Mucosa of rectum (tissue), 2 donors: Measurements from ENCODE around the gene PURB.
"Not testable (repeated sequence)": the region's sequence is repeated elsewhere in the genome, so short reads cannot be mapped to it uniquely, and the experiment has no call there.

Source experiments
- H3K27ac ChIP-seq, 2 donors: one replicate each; pipeline ENCODE4 v1.7.0; 2013; ENCODE audit warnings: inconsistent platforms in 2 of 2, low read depth in 2 of 2, low read length in 2 of 2
- H3K27me3 ChIP-seq, 2 donors: one replicate each; pipeline ENCODE4 v1.7.0; 2013; ENCODE audit warnings: low read length in 2 of 2; ENCODE audit not compliant: control insufficient read depth in 2 of 2, insufficient read depth in 2 of 2
- H3K36me3 ChIP-seq, 2 donors: one replicate each; pipeline ENCODE4 v1.7.0; 2013; ENCODE audit warnings: low read length in 2 of 2; ENCODE audit not compliant: control insufficient read depth in 2 of 2, insufficient read depth in 2 of 2
- H3K4me1 ChIP-seq, 2 donors: one replicate each; pipeline ENCODE4 v1.7.0; 2013; ENCODE audit warnings: low read length in 2 of 2, mild to moderate bottlenecking in 1 of 2; ENCODE audit not compliant: control insufficient read depth in 2 of 2, insufficient read depth in 2 of 2
- H3K4me3 ChIP-seq, 2 donors: one replicate each; pipeline ENCODE4 v1.7.0; 2013; ENCODE audit warnings: low read length in 2 of 2
- H3K9ac ChIP-seq, 2 donors: one replicate each; pipeline ENCODE4 v1.7.0; 2013; ENCODE audit warnings: low read length in 2 of 2, low read depth in 1 of 2, mild to moderate bottlenecking in 1 of 2
- H3K9me3 ChIP-seq, 2 donors: one replicate each; pipeline ENCODE4 v1.7.0; 2013; ENCODE audit warnings: low read length in 2 of 2; ENCODE audit not compliant: control insufficient read depth in 2 of 2
- donor health status: healthy.
- donor health status: Normal muscosa, but diverticular disease.

The PURB gene

DNA sequence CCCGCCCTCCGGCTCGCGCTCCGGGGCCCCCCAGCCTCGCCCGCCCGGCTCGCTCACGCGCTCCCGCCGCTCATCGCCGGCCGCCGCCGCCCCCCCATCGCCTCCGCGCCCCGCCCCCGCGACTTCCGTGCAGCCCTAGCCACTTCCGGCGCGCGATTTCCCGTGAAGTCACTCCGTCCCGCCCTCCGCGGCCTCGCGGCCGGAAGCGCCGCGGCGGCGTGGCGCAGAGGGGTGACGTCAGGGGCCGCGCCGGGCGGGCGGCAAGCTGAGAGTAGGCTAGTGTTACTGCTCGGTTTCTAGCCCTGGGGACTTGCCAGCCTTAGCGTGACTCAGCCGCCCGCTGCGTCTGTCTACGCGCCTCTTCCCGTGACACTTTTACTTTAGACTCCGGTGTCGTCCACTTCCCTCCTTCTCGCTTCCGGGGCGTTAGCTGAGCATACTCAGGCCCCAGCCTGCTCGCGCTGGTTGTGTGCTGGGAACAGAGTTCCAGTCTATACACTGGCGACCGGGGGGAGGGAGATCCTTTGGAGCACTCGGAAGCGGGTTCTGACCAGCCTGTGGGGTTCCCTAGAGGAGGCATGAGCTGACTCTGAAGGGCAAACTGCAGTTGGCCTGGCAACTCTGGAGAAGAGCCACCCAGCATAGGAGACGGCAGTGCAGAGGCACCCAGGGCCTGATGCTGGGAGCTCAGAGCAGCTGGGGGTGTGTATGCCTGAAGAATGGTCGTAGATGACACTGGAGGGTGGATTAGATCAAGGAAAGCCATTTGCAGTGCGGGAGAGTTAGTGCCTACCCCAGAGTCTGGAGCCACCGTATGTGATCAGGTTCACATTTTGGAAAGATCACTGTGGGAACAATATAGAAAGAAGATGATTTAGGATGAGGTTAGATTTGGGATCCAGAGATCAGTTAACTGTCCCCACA, at the start of gene PURB:
PURB (minus strand) TSS at position 137 of the 924 bp plus-strand sequence. CDS start 182 bp downstream, outside the sequence.
- Histone ChIP-seq H3K4me1 (peaks cover 27 to 29% of the 10 kb centered on the region in 2 donors), H3K9me3 (no peaks in the 10 kb centered on the region), H3K9ac (peak within 1 kb of the TSS; percentile 94 to 100)

DNA sequence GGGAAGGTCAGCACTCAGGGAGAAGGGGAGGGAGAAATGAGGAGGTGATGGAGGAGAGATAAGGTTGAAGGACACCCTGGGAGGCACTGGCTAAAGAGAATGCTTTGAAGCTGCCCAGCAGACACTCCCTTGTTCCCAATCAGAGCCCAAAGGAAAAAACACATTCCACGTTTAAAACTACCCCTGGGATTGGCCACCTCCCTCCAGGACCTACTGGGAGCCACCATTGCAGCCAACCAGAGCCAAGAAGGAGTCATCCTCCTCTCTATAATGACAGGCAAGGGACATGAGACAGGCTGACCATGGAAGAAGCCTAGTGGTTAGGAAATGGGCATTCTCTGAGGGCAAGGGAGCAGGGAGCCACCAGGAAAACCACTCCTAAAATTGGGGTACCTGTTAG, 49.7 kb upstream of the PURB start:
- no peaks in the 10 kb centered on the region for H3K9me3 ChIP-seq
- H3K36me3 ChIP-seq, result no peaks in the 10 kb centered on the region
- no peak overlapping the region for H3K9ac ChIP-seq
- no peaks in the 10 kb centered on the region for H3K27me3 ChIP-seq
- H3K4me1 ChIP-seq, result no peaks in the 10 kb centered on the region
- no peak overlapping the region for H3K4me3 ChIP-seq
- H3K27ac ChIP-seq, result no peak overlapping the region

More for the DNA sequence above, at the start of gene PURB:
- Histone ChIP-seq H3K4me3 (peak within 1 kb of the TSS; percentile 79 to 97), H3K27ac (peak within 1 kb of the TSS; percentile 94 to 100), H3K36me3 (peaks cover 0 to 6% of the 10 kb centered on the region in 2 donors), H3K27me3 (no peaks in the 10 kb centered on the region)

DNA sequence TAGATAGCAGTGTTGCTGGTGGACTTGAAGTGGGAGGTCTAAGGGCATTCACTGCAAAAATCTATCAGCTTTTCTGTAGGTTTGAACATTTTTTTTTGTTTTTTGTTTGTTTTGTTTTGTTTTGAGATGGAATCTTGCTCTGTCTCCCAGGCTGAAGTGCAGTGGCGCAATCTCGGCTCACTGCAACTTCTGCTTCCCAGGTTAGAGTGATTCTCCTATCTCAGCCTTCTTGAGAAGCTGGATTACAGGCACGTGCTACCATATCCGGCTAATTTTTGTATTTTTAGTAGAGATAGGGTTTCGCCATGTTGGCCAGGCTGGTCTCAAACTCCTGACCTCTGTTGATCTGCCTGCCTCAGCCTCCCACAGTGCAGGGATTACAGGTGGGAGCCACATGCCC, 49.2 kb upstream of the PURB start:
- H3K27me3 ChIP-seq, H3K27ac ChIP-seq, H3K4me3 ChIP-seq, H3K9me3 ChIP-seq, H3K4me1 ChIP-seq, H3K36me3 ChIP-seq, H3K9ac ChIP-seq: not testable (repeated sequence)

DNA sequence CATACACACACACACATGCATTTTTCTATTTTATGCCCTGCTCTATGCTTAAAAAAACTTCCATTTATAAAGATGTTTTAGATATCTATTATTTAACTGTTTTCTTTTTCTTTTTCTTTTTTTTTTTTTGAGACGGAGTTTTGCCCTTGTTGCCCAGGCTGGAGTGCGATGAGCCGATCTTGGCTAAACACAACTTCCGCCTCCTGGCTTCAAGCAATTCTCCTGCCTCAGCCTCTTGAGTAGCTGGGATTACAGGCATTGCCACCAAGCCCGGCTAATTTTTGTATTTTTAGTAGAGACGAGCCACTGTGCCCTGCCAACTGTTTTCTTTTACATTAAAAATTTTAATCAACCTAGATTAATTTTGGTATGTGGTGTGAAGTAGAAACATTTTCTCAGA, 45.6 kb upstream of the PURB start:
- no peak overlapping the region for H3K9ac ChIP-seq
- H3K4me3 ChIP-seq, result no peak overlapping the region
- no peaks in the 10 kb centered on the region for H3K27me3 ChIP-seq
- H3K4me1 ChIP-seq, result no peaks in the 10 kb centered on the region
- no peaks in the 10 kb centered on the region for H3K36me3 ChIP-seq
- H3K9me3 ChIP-seq, result no peaks in the 10 kb centered on the region
- H3K27ac ChIP-seq, result no peak overlapping the region

DNA sequence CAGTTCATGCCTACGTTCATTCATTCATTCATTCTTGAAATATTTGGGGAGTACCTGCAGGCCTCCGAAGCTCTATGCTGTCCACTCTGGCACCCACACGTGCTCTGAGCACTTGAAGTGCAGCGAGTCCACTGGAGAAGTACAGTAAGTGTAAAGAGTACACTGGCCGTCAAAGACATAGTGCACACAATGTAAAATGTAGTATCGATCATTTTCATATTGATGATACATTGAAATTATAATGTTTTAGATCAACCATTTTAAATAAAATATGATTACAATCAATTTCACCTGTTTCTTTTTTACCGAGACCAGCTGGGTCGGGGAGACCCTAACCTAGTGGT, 37.0 kb upstream of the PURB start:
- Histone ChIP-seq H3K36me3 (no peaks in the 10 kb centered on the region), H3K9me3 (no peaks in the 10 kb centered on the region), H3K9ac (no peak overlapping the region), H3K27ac (no peak overlapping the region), H3K27me3 (no peaks in the 10 kb centered on the region), H3K4me3 (no peak overlapping the region), H3K4me1 (no peaks in the 10 kb centered on the region)

DNA sequence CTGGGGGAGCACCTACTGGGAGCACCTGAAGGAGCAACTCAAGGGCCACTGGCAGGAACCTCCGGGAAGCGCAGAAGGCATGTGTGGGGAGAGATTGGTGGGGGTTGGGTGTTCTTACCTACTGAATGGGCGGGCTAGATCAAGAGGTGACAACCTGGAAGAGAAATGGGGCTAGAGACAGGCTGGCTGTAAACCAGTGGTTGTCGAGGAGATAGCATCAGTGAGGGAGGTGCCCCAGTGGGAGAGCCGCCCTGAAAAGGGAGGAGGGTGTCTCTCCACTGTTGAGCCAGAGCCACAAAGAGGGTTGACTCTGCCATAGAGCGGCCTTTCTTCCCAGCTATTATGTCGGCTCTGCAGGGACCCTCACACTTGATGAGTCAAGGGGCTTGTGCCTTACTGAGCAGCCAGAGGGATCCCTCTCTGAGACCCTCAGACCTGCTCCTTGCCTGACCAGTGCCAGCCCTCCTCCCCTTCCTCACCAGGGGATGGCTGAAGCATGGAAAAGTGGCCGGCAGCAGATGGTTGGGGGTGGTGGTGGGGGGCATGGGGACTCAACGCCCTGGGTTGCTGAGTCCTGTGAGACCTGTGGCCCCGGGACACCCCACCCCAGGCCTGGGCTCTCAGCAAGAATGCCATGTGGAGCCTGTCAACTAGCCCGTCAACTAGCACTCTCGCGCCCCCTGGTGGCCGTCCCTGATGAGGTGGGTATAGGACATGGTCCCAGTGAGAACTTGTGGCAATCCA, 36.4 kb upstream of the PURB start:
- H3K36me3 ChIP-seq, result no peaks in the 10 kb centered on the region
- H3K9ac ChIP-seq, result no peak overlapping the region
- no peaks in the 10 kb centered on the region for H3K27me3 ChIP-seq
- H3K4me3 ChIP-seq, result no peak overlapping the region
- H3K27ac ChIP-seq, result no peak overlapping the region
- no peaks in the 10 kb centered on the region for H3K9me3 ChIP-seq
- no peaks in the 10 kb centered on the region for H3K4me1 ChIP-seq

DNA sequence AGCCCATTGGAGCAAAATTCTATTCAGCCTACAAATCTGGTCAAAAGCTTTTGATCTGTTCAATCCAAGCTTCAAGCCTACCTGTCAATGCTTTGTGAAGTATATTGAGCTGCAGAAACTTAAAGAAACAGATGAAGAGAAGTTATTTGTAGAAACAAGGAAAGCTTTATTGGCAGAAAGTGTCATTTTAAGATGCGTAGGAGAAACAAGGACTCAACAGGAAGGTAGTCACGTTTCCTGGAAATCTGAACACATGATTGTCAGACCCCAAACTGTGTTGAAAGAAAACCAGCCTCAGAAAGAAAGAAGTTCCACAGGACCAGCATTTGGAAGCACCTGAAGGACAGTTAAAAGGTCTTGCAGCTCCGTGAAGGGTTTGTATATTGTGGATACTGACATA, 34.8 kb upstream of the PURB start:
- no peak overlapping the region for H3K9ac ChIP-seq

DNA sequence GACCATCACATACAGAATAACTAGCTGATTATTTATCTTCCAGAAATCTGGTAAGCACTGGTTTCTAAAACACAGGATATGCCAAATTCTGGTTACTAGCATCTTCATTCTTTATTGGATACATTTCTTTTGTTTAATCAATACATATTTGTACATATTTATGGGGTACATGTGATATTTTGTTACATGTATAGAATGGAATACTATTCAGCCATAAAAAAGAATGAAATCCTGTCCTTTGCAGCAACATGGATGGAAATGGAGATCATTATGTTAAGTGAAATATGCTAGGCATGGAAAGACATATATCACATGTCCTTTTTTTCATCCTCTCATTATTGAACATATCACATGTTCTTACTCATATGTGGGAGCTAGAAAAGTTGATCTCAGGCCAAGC, 32.7 kb upstream of the PURB start:
- Histone ChIP-seq H3K4me1 (no peaks in the 10 kb centered on the region), H3K4me3 (no peak overlapping the region), H3K9me3 (no peaks in the 10 kb centered on the region), H3K27me3 (no peaks in the 10 kb centered on the region), H3K27ac (no peak overlapping the region), H3K9ac (no peak overlapping the region), H3K36me3 (no peaks in the 10 kb centered on the region)

More for the DNA sequence above, 34.8 kb upstream of the PURB start:
- Histone ChIP-seq H3K4me1 (no peaks in the 10 kb centered on the region), H3K4me3 (no peak overlapping the region), H3K27me3 (no peaks in the 10 kb centered on the region), H3K36me3 (no peaks in the 10 kb centered on the region), H3K9me3 (no peaks in the 10 kb centered on the region), H3K27ac (no peak overlapping the region)

DNA sequence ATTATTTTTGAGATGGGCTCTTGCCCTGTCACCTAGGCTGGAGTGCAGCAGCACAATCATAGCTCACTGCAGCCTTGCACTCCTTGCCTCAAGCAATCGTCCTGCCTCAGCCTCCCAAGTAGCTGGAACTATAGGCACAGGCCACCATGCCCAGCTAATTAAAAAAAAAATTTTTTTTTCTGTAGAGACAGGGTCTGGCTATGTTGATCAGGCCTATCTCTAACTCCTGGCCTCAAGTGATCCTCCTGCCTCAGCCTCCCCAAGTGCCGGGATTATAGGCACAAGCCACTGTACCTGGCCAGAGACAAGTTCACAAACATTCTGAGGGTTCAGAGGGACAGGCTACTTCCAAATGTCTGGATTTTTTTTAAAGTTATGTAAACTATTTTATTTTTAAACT, 32.1 kb upstream of the PURB start:
- no peaks in the 10 kb centered on the region for H3K27me3 ChIP-seq
- no peak overlapping the region for H3K27ac ChIP-seq
- H3K9me3 ChIP-seq, result no peaks in the 10 kb centered on the region
- H3K4me3 ChIP-seq, result no peak overlapping the region
- H3K9ac ChIP-seq, result no peak overlapping the region
- no peaks in the 10 kb centered on the region for H3K4me1 ChIP-seq
- no peaks in the 10 kb centered on the region for H3K36me3 ChIP-seq

DNA sequence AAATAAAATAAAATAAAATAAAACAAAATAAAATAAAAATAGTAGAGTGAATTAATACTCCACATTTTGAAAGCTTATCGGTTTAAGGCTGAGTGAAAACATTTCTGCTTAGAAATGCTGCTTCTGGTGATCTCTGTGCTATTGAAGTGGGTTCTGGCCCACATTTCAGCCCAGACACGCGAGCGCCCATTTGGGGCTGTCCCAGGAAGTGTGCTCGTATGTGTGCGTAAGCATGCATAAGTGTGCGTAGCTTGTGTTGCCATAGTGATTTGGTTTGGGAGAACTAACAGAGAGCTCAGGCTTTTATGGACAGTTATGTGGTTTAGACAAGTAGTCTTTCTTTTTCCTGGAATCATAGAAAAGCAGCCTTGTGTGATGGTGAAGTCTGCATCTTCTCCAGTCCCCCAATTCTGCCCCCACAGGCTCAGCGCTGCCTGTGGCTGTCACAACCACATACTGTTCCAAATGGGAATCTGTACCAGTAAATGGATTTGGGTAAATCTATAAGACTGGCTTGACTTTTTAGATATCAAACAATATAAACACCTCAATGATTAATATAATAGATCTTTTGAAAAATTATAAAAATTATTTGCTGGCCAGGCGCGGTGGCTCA, 29.8 kb upstream of the PURB start:
- Histone ChIP-seq H3K9ac (no peak overlapping the region), H3K36me3 (no peaks in the 10 kb centered on the region), H3K27me3 (no peaks in the 10 kb centered on the region), H3K4me3 (no peak overlapping the region), H3K9me3 (no peaks in the 10 kb centered on the region), H3K4me1 (no peaks in the 10 kb centered on the region), H3K27ac (no peak overlapping the region)
